HG03354 (cell line): ENCODE measurements around the gene DENND2A.

Experiments used
- ATAC-seq: cut with Tn5 transposase; IDR thresholded peaks from one replicate; pipeline ENCODE4 v1.9.1; 2021; ENCODE audit warnings: mild to moderate bottlenecking; ENCODE audit not compliant: unreplicated experiment, poor library complexity, severe bottlenecking

The DENND2A gene

GRCh38 chr7:140485500-140486265 is 154.9 kb downstream of the DENND2A start:
- no peak for ATAC-seq

- no peak for ATAC-seq
Measured at GRCh38 chr7:140484951-140485499, 155.6 kb downstream of the DENND2A start.

GRCh38 chr7:140484479-140484878 is 156.1 kb downstream of the DENND2A start:
- no peak for ATAC-seq

- no peak for ATAC-seq
Measured at GRCh38 chr7:140479739-140480084, 160.9 kb downstream of the DENND2A start.

- ATAC-seq = peak; percentile 95
Measured at GRCh38 chr7:140479062-140479738, 161.4 kb downstream of the DENND2A start, which contains the start of gene MKRN1. TSS of gene MKRN1 (minus strand) at chr7:140479505. CDS start at chr7:140479344, 161 bp downstream.

- peak; percentile 35 for ATAC-seq
Measured at GRCh38 chr7:140478246-140479061, 162.2 kb downstream of the DENND2A start.

GRCh38 chr7:140476698-140477261 is 163.8 kb downstream of the DENND2A start:
- no peak for ATAC-seq

GRCh38 chr7:140475747-140476333 is 164.8 kb downstream of the DENND2A start:
- no peak for ATAC-seq
